ENCODE results near the gene TSPAN31. TPM values are rescaled to one million over a fixed set of nuclear protein-coding genes. Genes with fewer than 3 reads are reported as not detected.

Gene TSPAN31
- total RNA-seq, 1 donor from 2014 or later = 67.0 TPM

GRCh38 chr12:57725851-57726150 is 19.0 kb upstream of the TSPAN31 start:
- Histone ChIP-seq H3K36me3 (peaks cover 0 to 8% of the 10 kb centered on the region in 2 donors), H3K4me3 (peak overlapping the region; percentile 63 to 66), H3K9me3 (no peaks in the 10 kb centered on the region), H3K27me3 (no peaks in the 10 kb centered on the region), H3K27ac (peak overlapping the region; percentile 58), H3K4me1 (peaks cover 10% of the 10 kb centered on the region)
- TF ChIP-seq POLR2A (IDR thresholded peaks at IDR 0.05) (no peak), POLR2AphosphoS5 (IDR thresholded peaks at IDR 0.05; ENCODE audit: insufficient read depth in 1 of 2, low read depth in 1 of 2) (no peak), CTCF (IDR thresholded peaks at IDR 0.05) (no peak)
- DNase-seq (ENCODE audit: extremely low spot score in 2 of 2) = peak in 1 of 2 donors; percentile 89
- intact Hi-C loops (cut with DNase I) = loop anchor here (2.0 kb wide), 1 partner anchor 57 kb away; the partner anchor contains the start of gene TSFM

GRCh38 chr12:57726151-57726883 is 18.5 kb upstream of the TSPAN31 start:
- H3K27me3 ChIP-seq = no peaks in the 10 kb centered on the region
- peak; percentile 84 to 85 for DNase-seq (ENCODE audit: extremely low spot score in 2 of 2)
- peak overlapping the region; percentile 63 to 66 for H3K4me3 ChIP-seq
- peaks cover 10% of the 10 kb centered on the region for H3K4me1 ChIP-seq
- peaks cover 0 to 4% of the 10 kb centered on the region in 2 donors for H3K36me3 ChIP-seq
- no peaks in the 10 kb centered on the region for H3K9me3 ChIP-seq
- intact Hi-C loops (cut with DNase I) = no loop called here
- peak; percentile 21 to 63 (median 52) for TF ChIP-seq CTCF (IDR thresholded peaks at IDR 0.05)
- TF ChIP-seq POLR2A (IDR thresholded peaks at IDR 0.05) = no peak
- peak in 1 of 2 donors; percentile 31 for TF ChIP-seq POLR2AphosphoS5 (IDR thresholded peaks at IDR 0.05; ENCODE audit: insufficient read depth in 1 of 2, low read depth in 1 of 2)
- H3K27ac ChIP-seq = peak overlapping the region; percentile 58

GRCh38 chr12:57726884-57727757 is 17.7 kb upstream of the TSPAN31 start:
- peak overlapping the region; percentile 63 to 66 for H3K4me3 ChIP-seq
- intact Hi-C loops (cut with DNase I) = no loop called here
- no peaks in the 10 kb centered on the region for H3K9me3 ChIP-seq
- H3K27ac ChIP-seq = peak overlapping the region; percentile 58
- H3K27me3 ChIP-seq = no peaks in the 10 kb centered on the region
- TF ChIP-seq POLR2AphosphoS5 (IDR thresholded peaks at IDR 0.05; ENCODE audit: insufficient read depth in 1 of 2, low read depth in 1 of 2) (no peak), POLR2A (IDR thresholded peaks at IDR 0.05) (no peak), CTCF (IDR thresholded peaks at IDR 0.05) (peak in 1 of 3 experiments; percentile 2)
- no peaks in the 10 kb centered on the region for H3K36me3 ChIP-seq
- H3K4me1 ChIP-seq = peaks cover 10% of the 10 kb centered on the region
- peak; percentile 83 to 87 for DNase-seq (ENCODE audit: extremely low spot score in 2 of 2)

- H3K27me3 ChIP-seq = no peaks in the 10 kb centered on the region
- peak in 1 of 2 donors; percentile 74 for DNase-seq (ENCODE audit: extremely low spot score in 2 of 2)
- H3K27ac ChIP-seq = no peak overlapping the region
- TF ChIP-seq POLR2A (IDR thresholded peaks at IDR 0.05) (no peak), CTCF (IDR thresholded peaks at IDR 0.05) (no peak), POLR2AphosphoS5 (IDR thresholded peaks at IDR 0.05; ENCODE audit: insufficient read depth in 1 of 2, low read depth in 1 of 2) (no peak)
- peaks cover 10% of the 10 kb centered on the region for H3K4me1 ChIP-seq
- intact Hi-C loops (cut with DNase I) = no loop called here
- H3K36me3 ChIP-seq = no peaks in the 10 kb centered on the region
- H3K9me3 ChIP-seq = no peaks in the 10 kb centered on the region
- H3K4me3 ChIP-seq = no peak overlapping the region
These were observed 17.0 kb upstream of the TSPAN31 start for GRCh38 chr12:57727758-57728395.
